Astrocyte of the hippocampus (primary cell): ENCODE measurements around the gene KIF26B.

ENCODE experiments used
- DNase-seq: peaks from one replicate; pipeline ENCODE4 v3.0.0; 2011; ENCODE audit warnings: low read depth, low spot score

The KIF26B gene

GRCh38 chr1:245462161-245462560 lies 307.4 kb downstream of the KIF26B start:
- DNase-seq, result no peak

GRCh38 chr1:245463392-245464165 lies 308.8 kb downstream of the KIF26B start:
- DNase-seq, result peak; percentile 28

GRCh38 chr1:245464290-245464689 lies 309.5 kb downstream of the KIF26B start:
- DNase-seq, result no peak

GRCh38 chr1:245465666-245466065 lies 310.9 kb downstream of the KIF26B start:
- DNase-seq, result no peak

- DNase-seq, result no peak
Measured at GRCh38 chr1:245466261-245466660, 311.5 kb downstream of the KIF26B start.

GRCh38 chr1:245467804-245468203 lies 313.0 kb downstream of the KIF26B start:
- DNase-seq, result no peak

GRCh38 chr1:245469006-245469405 lies 314.2 kb downstream of the KIF26B start:
- DNase-seq, result no peak

- no peak for DNase-seq
Measured at GRCh38 chr1:245469734-245470133, 314.9 kb downstream of the KIF26B start.

- peak; percentile 76 for DNase-seq
Measured at GRCh38 chr1:245475126-245475525, 320.3 kb downstream of the KIF26B start.

- DNase-seq, result no peak
Measured at GRCh38 chr1:245475961-245476516, 321.3 kb downstream of the KIF26B start.

- DNase-seq, result no peak
Measured at GRCh38 chr1:245477941-245478340, 323.2 kb downstream of the KIF26B start.

GRCh38 chr1:245480393-245481120 lies 325.8 kb downstream of the KIF26B start:
- DNase-seq, result no peak

- no peak for DNase-seq
Measured at GRCh38 chr1:245481261-245481660, 326.5 kb downstream of the KIF26B start.

GRCh38 chr1:245483247-245483646 lies 328.5 kb downstream of the KIF26B start:
- DNase-seq, result no peak

- no peak for DNase-seq
Measured at GRCh38 chr1:245484176-245484575, 329.4 kb downstream of the KIF26B start.

GRCh38 chr1:245485996-245486395 lies 331.2 kb downstream of the KIF26B start:
- DNase-seq, result no peak

GRCh38 chr1:245486775-245487470 lies 332.1 kb downstream of the KIF26B start:
- no peak for DNase-seq

- DNase-seq, result no peak
Measured at GRCh38 chr1:245488346-245489129, 333.8 kb downstream of the KIF26B start.

- no peak for DNase-seq
Measured at GRCh38 chr1:245489838-245490237, 335.1 kb downstream of the KIF26B start.

- DNase-seq, result no peak
Measured at GRCh38 chr1:245493029-245493428, 338.2 kb downstream of the KIF26B start.

- no peak for DNase-seq
Measured at GRCh38 chr1:245495681-245496080, 340.9 kb downstream of the KIF26B start.
